Measurements from ENCODE around the gene BRINP2.
"Not testable (repeated sequence)": the region's sequence is repeated elsewhere in the genome, so short reads cannot be mapped to it uniquely, and the experiment has no call there.

The BRINP2 gene

GRCh38 chr1:177278626-177279390 lies 108.0 kb downstream of the BRINP2 start:
- no peak for DNase-seq

GRCh38 chr1:177281901-177282300 lies 111.1 kb downstream of the BRINP2 start:
- DNase-seq, result no peak

- no peak for DNase-seq
Observed at GRCh38 chr1:177282976-177283375, 112.2 kb downstream of the BRINP2 start.

- DNase-seq, result no peak
Observed at GRCh38 chr1:177283380-177283779, 112.6 kb downstream of the BRINP2 start.

GRCh38 chr1:177286396-177286795 lies 115.6 kb downstream of the BRINP2 start:
- DNase-seq, result no peak

GRCh38 chr1:177287270-177287669 lies 116.5 kb downstream of the BRINP2 start:
- no peak for DNase-seq

- no peak for DNase-seq
Observed at GRCh38 chr1:177287994-177288393, 117.2 kb downstream of the BRINP2 start.

GRCh38 chr1:177289532-177289931 lies 118.8 kb downstream of the BRINP2 start:
- no peak for DNase-seq

- no peak for DNase-seq
Observed at GRCh38 chr1:177300431-177300830, 129.7 kb downstream of the BRINP2 start.

GRCh38 chr1:177301425-177302124 lies 130.8 kb downstream of the BRINP2 start:
- no peak for DNase-seq

GRCh38 chr1:177302357-177303044 lies 131.7 kb downstream of the BRINP2 start:
- no peak for DNase-seq

GRCh38 chr1:177305040-177306018 lies 134.6 kb downstream of the BRINP2 start:
- DNase-seq, result no peak

GRCh38 chr1:177306019-177306415 lies 135.3 kb downstream of the BRINP2 start:
- DNase-seq, result no peak

- no peak for DNase-seq
Observed at GRCh38 chr1:177306981-177307380, 136.2 kb downstream of the BRINP2 start.

- DNase-seq, result no peak
Observed at GRCh38 chr1:177307771-177308170, 137.0 kb downstream of the BRINP2 start.

- DNase-seq, result no peak
Observed at GRCh38 chr1:177309880-177310279, 139.1 kb downstream of the BRINP2 start.

GRCh38 chr1:177310326-177310725 lies 139.6 kb downstream of the BRINP2 start:
- no peak for DNase-seq

GRCh38 chr1:177311111-177311510 lies 140.4 kb downstream of the BRINP2 start:
- DNase-seq, result no peak

- no peak for DNase-seq
Observed at GRCh38 chr1:177311586-177311985, 140.8 kb downstream of the BRINP2 start.

GRCh38 chr1:177315261-177315660 lies 144.5 kb downstream of the BRINP2 start:
- DNase-seq, result no peak

GRCh38 chr1:177315761-177316160 lies 145.0 kb downstream of the BRINP2 start:
- no peak for DNase-seq

- DNase-seq, result not testable (repeated sequence)
Observed at GRCh38 chr1:177321434-177321833, 150.7 kb downstream of the BRINP2 start.

GRCh38 chr1:177328251-177328650 lies 157.5 kb downstream of the BRINP2 start:
- DNase-seq, result no peak
